ENCODE measurements around the gene HDAC4. TPM values are rescaled to one million over a fixed set of nuclear protein-coding genes. Genes with fewer than 3 reads are reported as not detected.

Gene HDAC4
- total RNA-seq, 1 experiment from 2014 or later: 21.8 TPM

DNA sequence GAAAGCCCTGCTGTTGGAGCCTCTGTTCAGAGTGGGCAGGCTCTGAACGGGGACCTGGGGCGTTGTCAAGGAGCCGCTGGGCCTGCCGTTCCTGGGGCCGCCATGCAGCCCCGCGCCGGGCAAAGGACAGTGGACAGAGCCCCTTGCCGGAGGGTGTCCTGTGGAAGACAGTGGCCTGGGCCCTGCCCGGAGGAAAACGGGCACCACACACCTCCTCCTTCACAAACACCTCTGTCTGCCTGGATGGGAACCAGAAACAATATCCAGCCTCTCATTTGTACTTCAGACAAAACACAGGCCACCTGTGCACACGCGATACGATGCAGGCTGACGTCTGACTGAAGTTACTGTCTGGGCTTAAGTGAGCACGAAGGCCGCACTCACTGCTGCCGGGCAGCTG, 319.2 kb downstream of the HDAC4 start:
- H3K36me3 Mint-ChIP-seq (ENCODE audit: insufficient read depth, unreplicated experiment): peaks cover 7% of the 10 kb centered on the region
- intact Hi-C loops (cut with micrococcal nuclease): no loop called here
- ChIA-PET POLR2A (no interaction called here), CTCF (no interaction called here)
- no peaks in the 10 kb centered on the region for H3K9me3 Mint-ChIP-seq (ENCODE audit: unreplicated experiment)
- H3K27ac Mint-ChIP-seq (ENCODE audit: low read depth, unreplicated experiment): no peak overlapping the region
- no peak for DNase-seq (ENCODE audit: unreplicated experiment)
- BruUV-seq (replicated peaks): no TSS peak
- no peaks in the 10 kb centered on the region for H3K4me1 Mint-ChIP-seq (ENCODE audit: insufficient read depth, unreplicated experiment)
- TF ChIP-seq, protein P1, sequence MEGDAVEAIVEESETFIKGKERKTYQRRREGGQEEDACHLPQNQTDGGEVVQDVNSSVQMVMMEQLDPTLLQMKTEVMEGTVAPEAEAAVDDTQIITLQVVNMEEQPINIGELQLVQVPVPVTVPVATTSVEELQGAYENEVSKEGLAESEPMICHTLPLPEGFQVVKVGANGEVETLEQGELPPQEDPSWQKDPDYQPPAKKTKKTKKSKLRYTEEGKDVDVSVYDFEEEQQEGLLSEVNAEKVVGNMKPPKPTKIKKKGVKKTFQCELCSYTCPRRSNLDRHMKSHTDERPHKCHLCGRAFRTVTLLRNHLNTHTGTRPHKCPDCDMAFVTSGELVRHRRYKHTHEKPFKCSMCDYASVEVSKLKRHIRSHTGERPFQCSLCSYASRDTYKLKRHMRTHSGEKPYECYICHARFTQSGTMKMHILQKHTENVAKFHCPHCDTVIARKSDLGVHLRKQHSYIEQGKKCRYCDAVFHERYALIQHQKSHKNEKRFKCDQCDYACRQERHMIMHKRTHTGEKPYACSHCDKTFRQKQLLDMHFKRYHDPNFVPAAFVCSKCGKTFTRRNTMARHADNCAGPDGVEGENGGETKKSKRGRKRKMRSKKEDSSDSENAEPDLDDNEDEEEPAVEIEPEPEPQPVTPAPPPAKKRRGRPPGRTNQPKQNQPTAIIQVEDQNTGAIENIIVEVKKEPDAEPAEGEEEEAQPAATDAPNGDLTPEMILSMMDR (IDR thresholded peaks at IDR 0.05; ENCODE audit: unreplicated experiment): no peak
- no peaks in the 10 kb centered on the region for H3K27me3 Mint-ChIP-seq (ENCODE audit: insufficient read depth, unreplicated experiment)
- H3K4me3 Mint-ChIP-seq (ENCODE audit: unreplicated experiment): no peak overlapping the region

DNA sequence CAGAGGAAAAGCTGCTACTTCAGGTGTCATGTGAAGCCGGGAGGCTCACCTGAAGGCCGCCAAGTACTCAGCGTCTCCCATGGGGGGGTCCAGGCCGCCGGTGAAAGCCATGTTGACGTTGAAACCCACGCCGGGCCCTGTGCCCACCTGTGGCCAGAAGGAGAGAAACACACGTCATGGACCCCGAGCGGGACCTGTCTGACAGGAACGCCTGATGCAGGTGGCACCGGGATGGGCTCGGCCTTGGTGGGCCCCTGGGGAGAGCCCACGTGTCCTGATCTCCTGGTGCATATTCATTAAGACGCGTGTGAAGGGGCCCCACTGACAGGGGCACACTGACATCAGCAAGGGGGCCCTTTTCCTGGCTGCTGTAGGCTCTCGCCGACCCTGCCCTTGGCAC, 319.8 kb downstream of the HDAC4 start:
- TF ChIP-seq, protein P1 (IDR thresholded peaks at IDR 0.05; ENCODE audit: unreplicated experiment): no peak
- H3K9me3 Mint-ChIP-seq (ENCODE audit: unreplicated experiment): no peaks in the 10 kb centered on the region
- no peaks in the 10 kb centered on the region for H3K4me1 Mint-ChIP-seq (ENCODE audit: insufficient read depth, unreplicated experiment)
- no peak overlapping the region for H3K27ac Mint-ChIP-seq (ENCODE audit: low read depth, unreplicated experiment)
- H3K27me3 Mint-ChIP-seq (ENCODE audit: insufficient read depth, unreplicated experiment): no peaks in the 10 kb centered on the region
- CTCF ChIA-PET: interaction anchor here (0.7 kb wide), 1 partner anchor 579 kb away, joined by 3 read pairs; no protein-coding TSS in a partner anchor
- H3K4me3 Mint-ChIP-seq (ENCODE audit: unreplicated experiment): no peak overlapping the region
- intact Hi-C loops (cut with micrococcal nuclease): no loop called here
- DNase-seq (ENCODE audit: unreplicated experiment): no peak
- BruUV-seq (replicated peaks): no TSS peak
- peaks cover 7% of the 10 kb centered on the region for H3K36me3 Mint-ChIP-seq (ENCODE audit: insufficient read depth, unreplicated experiment)
- POLR2A ChIA-PET: no interaction called here

DNA sequence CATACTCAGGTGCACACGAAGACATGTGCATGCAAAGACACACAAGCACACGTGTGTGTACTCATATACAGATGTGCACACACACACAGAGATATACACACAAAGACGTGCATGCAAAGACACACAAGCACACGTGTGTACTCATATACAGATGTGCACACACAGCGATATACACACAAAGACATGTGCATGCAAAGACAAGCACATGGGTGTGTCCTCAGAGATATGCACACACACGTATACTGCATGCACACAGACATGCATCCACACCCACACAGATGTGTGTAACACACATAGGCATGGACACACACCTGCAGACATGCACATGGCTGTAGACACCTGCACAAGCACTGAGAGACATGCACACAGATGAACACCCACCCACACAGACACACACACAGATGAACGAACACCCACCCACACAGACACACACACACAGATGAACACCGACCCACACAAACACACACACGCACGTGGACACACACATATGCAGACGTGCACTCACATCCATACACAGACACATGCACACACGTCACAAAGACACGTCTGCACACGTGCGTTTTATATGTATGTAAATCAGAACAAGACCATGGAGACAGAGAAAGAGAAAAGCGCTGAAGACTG, 321.0 kb downstream of the HDAC4 start:
- ChIA-PET CTCF (no interaction called here), POLR2A (no interaction called here)
- Mint-ChIP-seq H3K36me3 (ENCODE audit: insufficient read depth, unreplicated experiment) (peaks cover 7% of the 10 kb centered on the region), H3K4me1 (ENCODE audit: insufficient read depth, unreplicated experiment) (no peaks in the 10 kb centered on the region), H3K27ac (ENCODE audit: low read depth, unreplicated experiment) (no peak overlapping the region), H3K4me3 (ENCODE audit: unreplicated experiment) (no peak overlapping the region), H3K27me3 (ENCODE audit: insufficient read depth, unreplicated experiment) (no peaks in the 10 kb centered on the region), H3K9me3 (ENCODE audit: unreplicated experiment) (no peaks in the 10 kb centered on the region)
- BruUV-seq (replicated peaks): no TSS peak
- TF ChIP-seq, protein P1 (IDR thresholded peaks at IDR 0.05; ENCODE audit: unreplicated experiment): no peak
- DNase-seq (ENCODE audit: unreplicated experiment): no peak
- intact Hi-C loops (cut with micrococcal nuclease): no loop called here

DNA sequence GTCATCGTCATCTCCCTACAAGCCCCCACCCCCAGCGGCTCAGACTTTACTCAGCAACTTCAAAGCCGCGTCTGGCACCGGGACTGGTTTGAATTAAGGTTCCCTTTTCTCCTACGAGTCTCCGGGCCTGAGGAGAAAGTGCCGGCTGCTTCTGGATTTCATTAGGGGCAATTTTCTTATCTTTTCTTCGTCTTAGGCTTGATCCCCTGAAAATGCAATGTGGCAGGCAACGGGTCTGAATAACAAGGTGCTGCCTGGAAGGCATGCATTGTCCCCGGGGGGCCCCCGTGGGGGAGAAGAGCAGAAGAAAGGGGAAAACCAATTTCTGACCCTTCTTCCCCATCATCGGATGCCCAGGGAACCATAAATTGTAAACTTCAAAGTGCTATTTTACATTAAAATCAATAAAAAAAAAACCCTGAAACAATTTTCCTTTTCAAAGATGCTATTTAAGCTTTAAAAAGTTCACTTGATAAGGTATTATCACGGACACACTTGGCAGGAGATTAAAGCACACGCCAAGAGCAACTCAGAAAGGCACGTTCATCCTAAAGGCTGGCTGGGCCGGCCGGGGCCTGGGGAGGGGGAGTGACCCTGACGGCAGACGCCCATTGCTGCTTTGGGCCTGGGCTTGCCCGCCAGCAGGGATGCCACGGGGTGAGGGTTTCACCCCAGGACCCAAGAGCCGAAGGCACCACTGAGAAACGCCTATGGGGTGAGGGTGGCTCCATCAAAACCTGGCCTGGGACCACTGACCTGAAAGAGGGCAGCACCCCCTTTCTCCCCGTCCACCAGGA, 322.5 kb downstream of the HDAC4 start:
- CTCF ChIA-PET: no interaction called here

More for the DNA sequence above, 322.5 kb downstream of the HDAC4 start:
- H3K27me3 Mint-ChIP-seq (ENCODE audit: insufficient read depth, unreplicated experiment): no peaks in the 10 kb centered on the region
- H3K4me1 Mint-ChIP-seq (ENCODE audit: insufficient read depth, unreplicated experiment): no peaks in the 10 kb centered on the region
- POLR2A ChIA-PET: no interaction called here
- H3K4me3 Mint-ChIP-seq (ENCODE audit: unreplicated experiment): no peak overlapping the region
- DNase-seq (ENCODE audit: unreplicated experiment): no peak
- no peaks in the 10 kb centered on the region for H3K36me3 Mint-ChIP-seq (ENCODE audit: insufficient read depth, unreplicated experiment)
- H3K27ac Mint-ChIP-seq (ENCODE audit: low read depth, unreplicated experiment): no peak overlapping the region
- TF ChIP-seq, protein P1 (IDR thresholded peaks at IDR 0.05; ENCODE audit: unreplicated experiment): no peak
- no peaks in the 10 kb centered on the region for H3K9me3 Mint-ChIP-seq (ENCODE audit: unreplicated experiment)
- BruUV-seq (replicated peaks): no TSS peak
- intact Hi-C loops (cut with micrococcal nuclease): no loop called here
